T47D (cell line): ENCODE results near the gene GPR15LG.
A peak's percentile ranks its signal among the peaks of the same experiment; 100 is the strongest.

Source experiments
- DNase-seq, 2 experiments: peaks; one replicate each; pipeline versions ENCODE4 v3.0.0 to v3.0.0-alpha.2; 2011 to 2012; ENCODE audit warnings: low read depth in 1 of 2, low spot score in 1 of 2
- JUND ChIP-seq: IDR thresholded peaks from 2 replicates; pipeline ENCODE4 v1.6.1; 2012; ENCODE audit warnings: low read depth
- in situ Hi-C: cut with HindIII; loops from 2 replicates; pipeline ENCODE4 v1.10.0; 2016; ENCODE audit warnings: low sequenced_read_pairs, low pct_unique_long_range_greater_than_20kb

Gene GPR15LG

GRCh38 chr10:84190621-84191020 is 17.0 kb downstream of the GPR15LG start:
- no peak for TF ChIP-seq JUND
- DNase-seq, result no peak
- in situ Hi-C loops, result no loop called here

GRCh38 chr10:84191106-84191505 is 17.5 kb downstream of the GPR15LG start:
- in situ Hi-C loops, result no loop called here
- no peak for TF ChIP-seq JUND
- DNase-seq, result no peak

GRCh38 chr10:84193327-84193726 is 19.7 kb downstream of the GPR15LG start:
- DNase-seq, result no peak
- in situ Hi-C loops, result no loop called here
- TF ChIP-seq JUND, result no peak

GRCh38 chr10:84193846-84194423 is 20.3 kb downstream of the GPR15LG start:
- in situ Hi-C loops, result no loop called here
- no peak for TF ChIP-seq JUND
- DNase-seq, result no peak

GRCh38 chr10:84194424-84195043 is 20.9 kb downstream of the GPR15LG start, which contains the start of gene CDHR1:
Gene CDHR1 (plus strand): TSS chr10:84194537. CDS start chr10:84194761, 224 bp downstream.
- in situ Hi-C loops, result no loop called here
- no peak for DNase-seq
- TF ChIP-seq JUND, result no peak

- in situ Hi-C loops, result no loop called here
- TF ChIP-seq JUND, result no peak
- DNase-seq, result no peak
These were observed 21.6 kb downstream of the GPR15LG start for GRCh38 chr10:84195044-84195830.

- DNase-seq, result peak; percentile 53 to 73
- TF ChIP-seq JUND, result no peak
- in situ Hi-C loops, result no loop called here
These were observed 22.5 kb downstream of the GPR15LG start for GRCh38 chr10:84196083-84196482.

GRCh38 chr10:84196941-84197340 is 23.3 kb downstream of the GPR15LG start:
- DNase-seq, result no peak
- TF ChIP-seq JUND, result no peak
- in situ Hi-C loops, result no loop called here

- no peak for TF ChIP-seq JUND
- DNase-seq, result no peak
- in situ Hi-C loops, result no loop called here
These were observed 24.0 kb downstream of the GPR15LG start for GRCh38 chr10:84197643-84198042.

- in situ Hi-C loops, result no loop called here
- no peak for DNase-seq
- TF ChIP-seq JUND, result no peak
These were observed 24.8 kb downstream of the GPR15LG start for GRCh38 chr10:84198206-84198915.

- DNase-seq, result no peak
- TF ChIP-seq JUND, result no peak
- in situ Hi-C loops, result no loop called here
These were observed 27.1 kb downstream of the GPR15LG start for GRCh38 chr10:84200537-84201243.

- TF ChIP-seq JUND, result no peak
- DNase-seq, result no peak
- in situ Hi-C loops, result no loop called here
These were observed 27.6 kb downstream of the GPR15LG start for GRCh38 chr10:84201244-84201606.
